HepG2 (cell line): ENCODE results near the gene LY6G5B. TPM values are rescaled to one million over a fixed set of nuclear protein-coding genes. Genes with fewer than 3 reads are reported as not detected.
A peak's percentile ranks its signal among the peaks of the same experiment; 100 is the strongest.

ENCODE experiments used
- MZF1 ChIP-seq: sonication (generic); formaldehyde crosslinking; IDR thresholded peaks from 2 replicates; pipeline ENCODE4 v1.8.1; 2023; ENCODE audit warnings: mild to moderate bottlenecking, missing genetic modification reagents, borderline replicate concordance
- NCOA1 ChIP-seq: sonication (generic); formaldehyde crosslinking; IDR thresholded peaks from 2 replicates; pipeline ENCODE4 v1.9.0; 2021; ENCODE audit warnings: missing genetic modification reagents
- NFKBIZ ChIP-seq: IDR thresholded peaks from 2 replicates; pipeline ENCODE4 v1.6.1; 2018; ENCODE audit warnings: missing genetic modification reagents, missing compliant biosample characterization
- NR1H2 ChIP-seq: sonication (generic); formaldehyde crosslinking; IDR thresholded peaks from 2 replicates; pipeline ENCODE4 v1.8.1; 2022; ENCODE audit warnings: low read depth, missing genetic modification reagents, borderline replicate concordance
- PPARG ChIP-seq: conservative IDR thresholded peaks from 2 replicates; pipeline ENCODE4 v1.6.1; 2016; ENCODE audit warnings: missing biosample characterization, missing genetic modification reagents
- PRMT3 ChIP-seq: sonication (generic); formaldehyde crosslinking; IDR thresholded peaks from 2 replicates; pipeline ENCODE4 v1.8.1; 2022; ENCODE audit warnings: low read depth, mild to moderate bottlenecking, moderate library complexity, missing genetic modification reagents, borderline replicate concordance
- PRPF4 ChIP-seq: fragments of 200-400 bp; formaldehyde crosslinking; IDR thresholded peaks from 2 replicates; pipeline ENCODE4 v1.6.1; 2016; ENCODE audit warnings: low read length, low read depth; ENCODE audit not compliant: poor library complexity, severe bottlenecking
- SOX6 ChIP-seq, 2 experiments: fragments of 450-650 bp in 1 of 2; sonication (generic) in 1 of 2; formaldehyde crosslinking in 1 of 2; IDR thresholded peaks; 2 replicates each; pipeline versions ENCODE4 v1.4.0 to v1.6.1; 2017 to 2020; ENCODE audit warnings: antibody characterized with exemption in 1 of 2, mild to moderate bottlenecking in 1 of 2, missing genetic modification reagents in 1 of 2
- SPEN ChIP-seq: sonication (generic); formaldehyde crosslinking; IDR thresholded peaks from 2 replicates; pipeline ENCODE4 v1.5.1; 2020; ENCODE audit warnings: low read depth, mild to moderate bottlenecking, missing genetic modification reagents
- ZNF274 ChIP-seq: sonication (generic); formaldehyde crosslinking; IDR thresholded peaks from 2 replicates; pipeline ENCODE4 v1.5.1; 2020; ENCODE audit warnings: mild to moderate bottlenecking, missing genetic modification reagents
- ZNF34 ChIP-seq: sonication (generic); formaldehyde crosslinking; IDR thresholded peaks from 2 replicates; pipeline ENCODE4 v1.4.0; 2020; ENCODE audit warnings: mild to moderate bottlenecking, missing genetic modification reagents, borderline replicate concordance
- ZNF44 ChIP-seq: sonication (generic); formaldehyde crosslinking; IDR thresholded peaks from 2 replicates; pipeline ENCODE4 v1.5.1; 2020; ENCODE audit warnings: mild to moderate bottlenecking, missing genetic modification reagents
- ZNF451 ChIP-seq: sonication (generic); formaldehyde crosslinking; IDR thresholded peaks from 2 replicates; pipeline ENCODE4 v1.5.0; 2020; ENCODE audit warnings: mild to moderate bottlenecking, missing genetic modification reagents
- ZNF556 ChIP-seq: sonication (generic); formaldehyde crosslinking; IDR thresholded peaks from 2 replicates; pipeline ENCODE4 v1.4.0; 2020; ENCODE audit warnings: mild to moderate bottlenecking, missing genetic modification reagents, borderline replicate concordance
- ZNF563 ChIP-seq: sonication (generic); formaldehyde crosslinking; IDR thresholded peaks from 2 replicates; pipeline ENCODE4 v1.8.0; 2022; ENCODE audit warnings: mild to moderate bottlenecking, moderate library complexity, missing genetic modification reagents
- ZNF589 ChIP-seq: sonication (generic); formaldehyde crosslinking; conservative IDR thresholded peaks from 2 replicates; pipeline ENCODE4 v1.8.0; 2022; ENCODE audit warnings: mild to moderate bottlenecking, moderate library complexity, missing genetic modification reagents
- ZNF670 ChIP-seq: sonication (generic); formaldehyde crosslinking; IDR thresholded peaks from 2 replicates; pipeline ENCODE4 v1.8.0; 2022; ENCODE audit warnings: mild to moderate bottlenecking, missing genetic modification reagents, borderline replicate concordance
- ZNF761 ChIP-seq: sonication (generic); formaldehyde crosslinking; conservative IDR thresholded peaks from 2 replicates; pipeline ENCODE4 v1.4.0; 2020; ENCODE audit warnings: mild to moderate bottlenecking, missing genetic modification reagents
- ZNF839 ChIP-seq: sonication (generic); formaldehyde crosslinking; IDR thresholded peaks from 2 replicates; pipeline ENCODE4 v1.4.0; 2020; ENCODE audit warnings: missing genetic modification reagents, mild to moderate bottlenecking, borderline replicate concordance
- polyA plus RNA-seq, 8 experiments: library from polyadenylated mRNA; depleted of rRNA in 3 of 8; stranded (reverse) in 7 of 8; unstranded in 1 of 8; fragments of >200 nt; fragmentation: Illumina TruSeq in 4 of 8; extraction: Trizol in 4 of 8; gene quantifications; 2 replicates each; pipeline versions ENCODE4 v1.2.1 to v1.2.3, GENCODE V29; 2011 to 2016; ENCODE audit warnings: low read depth in 4 of 8, missing spikeins in 1 of 8, mixed read lengths in 1 of 8; ENCODE audit not compliant: insufficient read depth in 1 of 8
- total RNA-seq, 5 experiments: library from RNA; depleted of rRNA; stranded (reverse); fragments of >200 nt; fragmentation: Illumina TruSeq; extraction: Trizol; gene quantifications; 2 replicates each; pipeline ENCODE4 v1.2.3, GENCODE V29; 2016; ENCODE audit warnings: low read depth in 1 of 5
- TF ChIP-seq, protein P1 (sequence below): sonication (generic); formaldehyde crosslinking; IDR thresholded peaks from 2 replicates; pipeline ENCODE4 v1.4.0; 2020; ENCODE audit warnings: missing genetic modification reagents, mild to moderate bottlenecking, borderline replicate concordance
- TF ChIP-seq, protein P2 (sequence below): sonication (generic); formaldehyde crosslinking; IDR thresholded peaks from 2 replicates; pipeline ENCODE4 v1.8.1; 2022; ENCODE audit warnings: mild to moderate bottlenecking, missing genetic modification reagents
- TF ChIP-seq, protein P3 (sequence below): sonication (generic); formaldehyde crosslinking; conservative IDR thresholded peaks from 2 replicates; pipeline ENCODE4 v1.4.0; 2020; ENCODE audit warnings: mild to moderate bottlenecking, missing genetic modification reagents, moderate library complexity

The LY6G5B gene
- total and polyA plus RNA-seq, 2 of the 13 experiments (the other 11 are each of a cell fraction or from before 2014, with no cell fraction given), result 7.8 to 15.7 TPM

DNA sequence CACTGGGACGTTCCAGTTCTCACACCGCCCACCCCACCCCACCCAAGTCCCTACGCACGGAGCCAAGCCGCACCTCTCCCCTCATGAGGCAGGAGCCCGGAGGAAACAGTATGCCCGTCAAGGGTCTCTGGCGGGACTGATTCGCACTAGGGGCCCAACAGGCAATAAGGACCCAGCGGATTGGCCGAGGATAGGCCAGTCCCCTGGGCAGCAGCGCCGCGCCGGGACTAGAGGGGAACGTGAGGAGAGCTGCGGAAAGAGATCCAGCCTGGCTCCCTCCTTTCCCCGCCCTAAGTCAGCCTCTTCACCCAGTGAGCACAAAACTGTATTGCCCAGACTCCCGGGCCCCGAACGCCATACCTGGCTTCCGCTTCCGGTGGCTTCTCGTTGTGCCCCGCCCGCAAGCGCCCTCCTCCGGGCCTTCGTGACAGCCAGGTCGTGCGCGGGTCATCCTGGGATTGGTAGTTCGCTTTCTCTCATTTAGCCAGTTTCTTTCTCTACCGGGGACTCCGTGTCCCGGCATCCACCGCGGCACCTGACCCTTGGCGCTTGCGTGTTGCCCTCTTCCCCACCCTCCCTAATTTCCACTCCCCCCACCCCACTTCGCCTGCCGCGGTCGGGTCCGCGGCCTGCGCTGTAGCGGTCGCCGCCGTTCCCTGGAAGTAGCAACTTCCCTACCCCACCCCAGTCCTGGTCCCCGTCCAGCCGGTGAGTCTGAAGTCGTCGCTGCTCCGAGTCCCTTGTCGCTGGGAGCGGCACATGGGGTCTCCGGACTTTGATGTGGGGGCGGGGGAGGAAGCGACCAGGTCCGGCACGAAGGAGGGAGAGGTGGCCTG lies 4.1 kb upstream of the LY6G5B start, which contains the start of gene CSNK2B (continued):
- TF ChIP-seq MZF1, result no peak
- TF ChIP-seq ZNF34 (CRISPR knock-in tag), result peak; percentile 59; the same call in 1 of the 2 replicates
- no peak for TF ChIP-seq NFKBIZ
- no peak for TF ChIP-seq PRMT3 (CRISPR knock-in tag)
- 0 out of 2 replicates have a peak, but pooled peaks have one; percentile 47 for TF ChIP-seq ZNF761 (CRISPR knock-in tag)
- TF ChIP-seq SPEN, result peak; percentile 26; the same call in 1 of the 2 replicates
- peak; percentile 57; the same call in 1 of the 2 replicates for TF ChIP-seq ZNF563 (CRISPR knock-in tag)
- TF ChIP-seq ZNF451 (CRISPR knock-in tag), result peak; percentile 50; the same call in 1 of the 2 replicates
- peak; percentile 59; the same call in 1 of the 2 replicates for TF ChIP-seq PPARG (CRISPR knock-in tag)
- TF ChIP-seq ZNF670 (CRISPR knock-in tag), result no peak
- TF ChIP-seq, protein P1, sequence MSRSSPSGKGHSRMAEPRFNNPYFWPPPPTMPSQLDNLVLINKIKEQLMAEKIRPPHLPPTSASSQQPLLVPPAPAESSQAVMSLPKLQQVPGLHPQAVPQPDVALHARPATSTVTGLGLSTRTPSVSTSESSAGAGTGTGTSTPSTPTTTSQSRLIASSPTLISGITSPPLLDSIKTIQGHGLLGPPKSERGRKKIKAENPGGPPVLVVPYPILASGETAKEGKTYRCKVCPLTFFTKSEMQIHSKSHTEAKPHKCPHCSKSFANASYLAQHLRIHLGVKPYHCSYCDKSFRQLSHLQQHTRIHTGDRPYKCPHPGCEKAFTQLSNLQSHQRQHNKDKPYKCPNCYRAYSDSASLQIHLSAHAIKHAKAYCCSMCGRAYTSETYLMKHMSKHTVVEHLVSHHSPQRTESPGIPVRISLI (CRISPR knock-in tag), result no peak; the same call in 1 of the 2 replicates
- TF ChIP-seq, protein P2, sequence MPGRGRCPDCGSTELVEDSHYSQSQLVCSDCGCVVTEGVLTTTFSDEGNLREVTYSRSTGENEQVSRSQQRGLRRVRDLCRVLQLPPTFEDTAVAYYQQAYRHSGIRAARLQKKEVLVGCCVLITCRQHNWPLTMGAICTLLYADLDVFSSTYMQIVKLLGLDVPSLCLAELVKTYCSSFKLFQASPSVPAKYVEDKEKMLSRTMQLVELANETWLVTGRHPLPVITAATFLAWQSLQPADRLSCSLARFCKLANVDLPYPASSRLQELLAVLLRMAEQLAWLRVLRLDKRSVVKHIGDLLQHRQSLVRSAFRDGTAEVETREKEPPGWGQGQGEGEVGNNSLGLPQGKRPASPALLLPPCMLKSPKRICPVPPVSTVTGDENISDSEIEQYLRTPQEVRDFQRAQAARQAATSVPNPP, result peak; percentile 73; the same call in 1 of the 2 replicates
- 0 out of 2 replicates have a peak, but pooled peaks have one; percentile 47 for TF ChIP-seq ZNF589
- TF ChIP-seq ZNF274 (CRISPR knock-in tag), result peak; percentile 37; the same call in 1 of the 2 replicates
- no peak for TF ChIP-seq ZNF556 (CRISPR knock-in tag)
- TF ChIP-seq, protein P3, sequence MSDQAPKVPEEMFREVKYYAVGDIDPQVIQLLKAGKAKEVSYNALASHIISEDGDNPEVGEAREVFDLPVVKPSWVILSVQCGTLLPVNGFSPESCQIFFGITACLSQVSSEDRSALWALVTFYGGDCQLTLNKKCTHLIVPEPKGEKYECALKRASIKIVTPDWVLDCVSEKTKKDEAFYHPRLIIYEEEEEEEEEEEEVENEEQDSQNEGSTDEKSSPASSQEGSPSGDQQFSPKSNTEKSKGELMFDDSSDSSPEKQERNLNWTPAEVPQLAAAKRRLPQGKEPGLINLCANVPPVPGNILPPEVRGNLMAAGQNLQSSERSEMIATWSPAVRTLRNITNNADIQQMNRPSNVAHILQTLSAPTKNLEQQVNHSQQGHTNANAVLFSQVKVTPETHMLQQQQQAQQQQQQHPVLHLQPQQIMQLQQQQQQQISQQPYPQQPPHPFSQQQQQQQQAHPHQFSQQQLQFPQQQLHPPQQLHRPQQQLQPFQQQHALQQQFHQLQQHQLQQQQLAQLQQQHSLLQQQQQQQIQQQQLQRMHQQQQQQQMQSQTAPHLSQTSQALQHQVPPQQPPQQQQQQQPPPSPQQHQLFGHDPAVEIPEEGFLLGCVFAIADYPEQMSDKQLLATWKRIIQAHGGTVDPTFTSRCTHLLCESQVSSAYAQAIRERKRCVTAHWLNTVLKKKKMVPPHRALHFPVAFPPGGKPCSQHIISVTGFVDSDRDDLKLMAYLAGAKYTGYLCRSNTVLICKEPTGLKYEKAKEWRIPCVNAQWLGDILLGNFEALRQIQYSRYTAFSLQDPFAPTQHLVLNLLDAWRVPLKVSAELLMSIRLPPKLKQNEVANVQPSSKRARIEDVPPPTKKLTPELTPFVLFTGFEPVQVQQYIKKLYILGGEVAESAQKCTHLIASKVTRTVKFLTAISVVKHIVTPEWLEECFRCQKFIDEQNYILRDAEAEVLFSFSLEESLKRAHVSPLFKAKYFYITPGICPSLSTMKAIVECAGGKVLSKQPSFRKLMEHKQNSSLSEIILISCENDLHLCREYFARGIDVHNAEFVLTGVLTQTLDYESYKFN, result peak; percentile 44
- TF ChIP-seq SOX6 (IDR thresholded peaks at IDR 0.05), result no peak
- TF ChIP-seq SOX6 (CRISPR knock-in tag; IDR thresholded peaks at IDR 0.05), result no peak; the same call in 1 of the 2 replicates
- no peak for TF ChIP-seq NCOA1 (CRISPR knock-in tag)
- no peak for TF ChIP-seq PRPF4
- TF ChIP-seq ZNF839 (CRISPR knock-in tag), result peak; percentile 77; the same call in 1 of the 2 replicates
- TF ChIP-seq ZNF44 (CRISPR knock-in tag), result no peak
- 0 out of 2 replicates have a peak, but pooled peaks have one; percentile 41 for TF ChIP-seq NR1H2 (CRISPR knock-in tag)
